ENCODE measurements around the gene ZC3H10. TPM values are rescaled to one million over a fixed set of nuclear protein-coding genes. Genes with fewer than 3 reads are reported as not detected.
"Not testable (repeated sequence)": the region's sequence is repeated elsewhere in the genome, so short reads cannot be mapped to it uniquely, and the experiment has no call there.

Gene ZC3H10
- total RNA-seq, 1 experiment from 2014 or later: 8.7 TPM

GRCh38 chr12:56115329-56115728, 2.7 kb upstream of the ZC3H10 start (continued):
- no peak for TF ChIP-seq YY1 (IDR thresholded peaks at IDR 0.05; ENCODE audit: extremely low read depth, insufficient replicate concordance, low read depth, low read length)
- no peak for TF ChIP-seq ZFX (IDR thresholded peaks at IDR 0.05)
- TF ChIP-seq ZBTB33 (IDR thresholded peaks at IDR 0.05; ENCODE audit: extremely low read depth, insufficient replicate concordance, low read length): no peak
- no peak for TF ChIP-seq SP1 (IDR thresholded peaks at IDR 0.05; ENCODE audit: low read depth)
- no peak for TF ChIP-seq CEBPB (IDR thresholded peaks at IDR 0.05; ENCODE audit: low read depth)

GRCh38 chr12:56116267-56117081, 1.6 kb upstream of the ZC3H10 start, which contains the start of gene RPL41:
RPL41 (plus strand) TSS chr12:56116633.
- Histone ChIP-seq H3K4me2 (ENCODE audit: low read length) (peak within 1 kb of the TSS; percentile 88), H3K9me2 (ENCODE audit: insufficient read depth) (no peaks in the 10 kb centered on the region), H3K9me3 (ENCODE audit: control insufficient read depth in 1 of 2, insufficient read depth in 1 of 2, low read depth in 1 of 2, low read length in 2 of 2) (no peaks in the 10 kb centered on the region), H3K27ac (ENCODE audit: low read depth, low read length) (peak within 1 kb of the TSS; percentile 93), H4K20me1 (ENCODE audit: insufficient read depth) (no peaks in the 10 kb centered on the region), H3K9ac (ENCODE audit: low read length) (peak within 1 kb of the TSS; percentile 92), H2AFZ (ENCODE audit: low read depth, low read length, poor library complexity, severe bottlenecking) (peak within 1 kb of the TSS; percentile 24), H3K79me2 (ENCODE audit: insufficient read depth, low read length) (peaks cover 18% of the 10 kb centered on the region), H3K36me3 (ENCODE audit: control insufficient read depth in 1 of 2, insufficient read depth in 2 of 2, low read length in 2 of 2) (peaks cover 11 to 41% of the 10 kb centered on the region in 2 experiments), H3K27me3 (ENCODE audit: insufficient read depth, low read length) (no peaks in the 10 kb centered on the region), H3K4me1 (ENCODE audit: control insufficient read depth in 1 of 2, insufficient read depth in 2 of 2, low read length in 2 of 2) (peaks cover 23 to 34% of the 10 kb centered on the region in 2 experiments), H3K4me3 (replicated peaks in 1 of 2; ENCODE audit: low read depth in 1 of 2, low read length in 2 of 2) (peak within 1 kb of the TSS; percentile 80 to 82)
- DNase-seq (ENCODE audit: low read depth, low spot score) (peak; percentile 91), ATAC-seq (peak; percentile 31)
- RAD21 ChIA-PET (ENCODE audit: low non-redundant PET in 1 of 2, low total read pairs in 2 of 2, uncharacterized antibody in 2 of 2, unreplicated experiment in 2 of 2): no interaction called here
- CTCF ChIA-PET: interaction anchor here (2.2 to 3.3 kb wide), 2 partner anchors 11 to 12 kb away, joined by 5 to 24 read pairs; partner anchors contain the start of genes ESYT1 and PA2G4
- intact Hi-C loops (cut with micrococcal nuclease): loop anchor here (1.0 to 10.0 kb wide), 4 partner anchors 12 to 382 kb away; partner anchors contain the start of genes PA2G4 and SUOX
- TF ChIP-seq ZBTB33 (IDR thresholded peaks at IDR 0.05; ENCODE audit: extremely low read depth, insufficient replicate concordance, low read length) (peak; percentile 66), CBX3 (IDR thresholded peaks at IDR 0.05; ENCODE audit: low read depth) (no peak), POLR2A (IDR thresholded peaks at IDR 0.05; ENCODE audit: borderline replicate concordance, extremely low read depth, insufficient read depth, insufficient read length) (peak; percentile 100), ZFX (IDR thresholded peaks at IDR 0.05) (peak; percentile 29; the same call in 1 of the 2 replicates), YY1 (IDR thresholded peaks at IDR 0.05; ENCODE audit: extremely low read depth, insufficient replicate concordance, low read depth, low read length) (peak; percentile 90), JUND (IDR thresholded peaks at IDR 0.05) (no peak), POLR2AphosphoS5 (IDR thresholded peaks at IDR 0.05; ENCODE audit: low read depth, low read length) (peak; percentile 100), SIN3A (IDR thresholded peaks at IDR 0.05; ENCODE audit: low read depth) (no peak)
- TSS peak; percentile 92 for BruUV-seq (replicated peaks)
- POLR2A ChIA-PET: interaction anchor here (0.7 to 4.6 kb wide), 9 partner anchors 11 to 379 kb away, joined by 3 to 75 read pairs (median 5); partner anchors contain the start of genes ESYT1, PA2G4, RAB5B and SMARCC2

- intact Hi-C loops (cut with micrococcal nuclease): loop anchor here (5.0 to 10.0 kb wide), 2 partner anchors 120 to 382 kb away; partner anchors contain the start of gene SUOX
- peak overlapping the region; percentile 92 for H3K9ac ChIP-seq (ENCODE audit: low read length)
- BruUV-seq (replicated peaks); DNase-seq (ENCODE audit: low read depth, low spot score); H2AFZ ChIP-seq (ENCODE audit: low read depth, low read length, poor library complexity, severe bottlenecking); H3K9me2 ChIP-seq (ENCODE audit: insufficient read depth); ATAC-seq; RAD21 ChIA-PET (ENCODE audit: low non-redundant PET in 1 of 2, low total read pairs in 2 of 2, uncharacterized antibody in 2 of 2, unreplicated experiment in 2 of 2); H4K20me1 ChIP-seq (ENCODE audit: insufficient read depth); H3K27me3 ChIP-seq (ENCODE audit: insufficient read depth, low read length); H3K9me3 ChIP-seq (ENCODE audit: control insufficient read depth in 1 of 2, insufficient read depth in 1 of 2, low read depth in 1 of 2, low read length in 2 of 2): not testable (repeated sequence)
- peak overlapping the region; percentile 93 for H3K27ac ChIP-seq (ENCODE audit: low read depth, low read length)
- peak overlapping the region; percentile 88 for H3K4me2 ChIP-seq (ENCODE audit: low read length)
- peaks cover 9 to 42% of the 10 kb centered on the region in 2 experiments for H3K36me3 ChIP-seq (ENCODE audit: control insufficient read depth in 1 of 2, insufficient read depth in 2 of 2, low read length in 2 of 2)
- ChIA-PET CTCF (interaction anchor here (3.3 kb wide), 1 partner anchor 10 kb away, joined by 24 read pairs; the partner anchor contains the start of gene ESYT1), POLR2A (interaction anchor here (0.6 to 4.6 kb wide), 13 partner anchors 11 to 1664 kb away, joined by 3 to 75 read pairs (median 7); partner anchors contain the start of genes ERBB3, ESYT1, MYL6 and PA2G4)
- H3K4me3 ChIP-seq (replicated peaks in 1 of 2; ENCODE audit: low read depth in 1 of 2, low read length in 2 of 2): peak overlapping the region; percentile 80 to 82
- H3K79me2 ChIP-seq (ENCODE audit: insufficient read depth, low read length): peaks cover 18% of the 10 kb centered on the region
- peaks cover 23 to 34% of the 10 kb centered on the region in 2 experiments for H3K4me1 ChIP-seq (ENCODE audit: control insufficient read depth in 1 of 2, insufficient read depth in 2 of 2, low read length in 2 of 2)
These were observed 872 bp upstream of the ZC3H10 start for GRCh38 chr12:56117082-56117706.
